NB4 (cell line): ENCODE data around the gene BLVRA.

Experiments
- DNase-seq: peaks from one replicate; pipeline ENCODE4 v3.0.0; 2010; ENCODE audit warnings: low read depth
- H3K4me3 ChIP-seq: one replicate; pipeline ENCODE4 v1.5.1; 2011; ENCODE audit warnings: mild to moderate bottlenecking, low read depth, low read length, moderate library complexity
- MYC ChIP-seq: IDR thresholded peaks from 2 replicates; pipeline ENCODE4 v1.6.1; 2011; ENCODE audit warnings: low read depth, low read length
- POLR2A ChIP-seq: IDR thresholded peaks from 2 replicates; pipeline ENCODE4 v1.6.1; 2011; ENCODE audit warnings: mild to moderate bottlenecking; ENCODE audit not compliant: insufficient read length; ENCODE audit errors: extremely low read depth
- TF ChIP-seq, protein P1 (sequence below): IDR thresholded peaks from one replicate; pipeline ENCODE4 v1.5.1; 2012; ENCODE audit warnings: low read depth, low read length
- TF ChIP-seq, protein P2 (sequence below): IDR thresholded peaks from 2 replicates; pipeline ENCODE4 v1.6.1; 2011; ENCODE audit warnings: low read depth, low read length

Gene BLVRA

DNA sequence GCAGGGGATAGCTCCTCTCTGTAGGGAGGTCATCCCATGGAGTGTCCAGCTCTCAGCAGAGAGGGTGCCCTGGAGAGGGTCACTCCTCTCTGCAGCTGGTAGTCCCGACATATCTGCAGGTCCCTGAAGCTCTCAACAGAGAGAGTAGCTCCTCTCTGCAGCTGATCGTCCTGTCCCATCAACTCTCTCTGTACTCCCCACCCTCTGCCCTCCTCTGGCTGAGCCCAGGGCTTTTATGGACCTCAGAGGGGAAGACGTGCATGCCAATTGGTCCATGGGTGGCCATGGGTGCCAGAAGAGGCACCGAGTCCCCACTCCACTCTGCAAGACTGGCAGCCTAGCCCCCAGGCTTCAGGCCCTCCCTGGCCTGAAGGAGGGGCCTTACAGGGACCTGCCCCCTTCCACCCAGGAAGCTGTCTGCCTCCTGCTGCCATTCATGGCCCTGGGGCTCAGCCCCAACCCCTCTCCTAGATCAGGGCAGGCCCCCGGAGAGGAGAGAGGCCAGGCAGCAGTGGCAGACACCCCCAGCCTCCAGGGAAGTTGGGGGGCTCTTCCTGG is 9.0 kb upstream of the BLVRA start:
- DNase-seq: no peak
- H3K4me3 ChIP-seq: no peak overlapping the region
- TF ChIP-seq POLR2A (no peak), MYC (no peak)
- TF ChIP-seq, protein P1, sequence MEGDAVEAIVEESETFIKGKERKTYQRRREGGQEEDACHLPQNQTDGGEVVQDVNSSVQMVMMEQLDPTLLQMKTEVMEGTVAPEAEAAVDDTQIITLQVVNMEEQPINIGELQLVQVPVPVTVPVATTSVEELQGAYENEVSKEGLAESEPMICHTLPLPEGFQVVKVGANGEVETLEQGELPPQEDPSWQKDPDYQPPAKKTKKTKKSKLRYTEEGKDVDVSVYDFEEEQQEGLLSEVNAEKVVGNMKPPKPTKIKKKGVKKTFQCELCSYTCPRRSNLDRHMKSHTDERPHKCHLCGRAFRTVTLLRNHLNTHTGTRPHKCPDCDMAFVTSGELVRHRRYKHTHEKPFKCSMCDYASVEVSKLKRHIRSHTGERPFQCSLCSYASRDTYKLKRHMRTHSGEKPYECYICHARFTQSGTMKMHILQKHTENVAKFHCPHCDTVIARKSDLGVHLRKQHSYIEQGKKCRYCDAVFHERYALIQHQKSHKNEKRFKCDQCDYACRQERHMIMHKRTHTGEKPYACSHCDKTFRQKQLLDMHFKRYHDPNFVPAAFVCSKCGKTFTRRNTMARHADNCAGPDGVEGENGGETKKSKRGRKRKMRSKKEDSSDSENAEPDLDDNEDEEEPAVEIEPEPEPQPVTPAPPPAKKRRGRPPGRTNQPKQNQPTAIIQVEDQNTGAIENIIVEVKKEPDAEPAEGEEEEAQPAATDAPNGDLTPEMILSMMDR: no peak
- TF ChIP-seq, protein P2, sequence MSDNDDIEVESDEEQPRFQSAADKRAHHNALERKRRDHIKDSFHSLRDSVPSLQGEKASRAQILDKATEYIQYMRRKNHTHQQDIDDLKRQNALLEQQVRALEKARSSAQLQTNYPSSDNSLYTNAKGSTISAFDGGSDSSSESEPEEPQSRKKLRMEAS: no peak

DNA sequence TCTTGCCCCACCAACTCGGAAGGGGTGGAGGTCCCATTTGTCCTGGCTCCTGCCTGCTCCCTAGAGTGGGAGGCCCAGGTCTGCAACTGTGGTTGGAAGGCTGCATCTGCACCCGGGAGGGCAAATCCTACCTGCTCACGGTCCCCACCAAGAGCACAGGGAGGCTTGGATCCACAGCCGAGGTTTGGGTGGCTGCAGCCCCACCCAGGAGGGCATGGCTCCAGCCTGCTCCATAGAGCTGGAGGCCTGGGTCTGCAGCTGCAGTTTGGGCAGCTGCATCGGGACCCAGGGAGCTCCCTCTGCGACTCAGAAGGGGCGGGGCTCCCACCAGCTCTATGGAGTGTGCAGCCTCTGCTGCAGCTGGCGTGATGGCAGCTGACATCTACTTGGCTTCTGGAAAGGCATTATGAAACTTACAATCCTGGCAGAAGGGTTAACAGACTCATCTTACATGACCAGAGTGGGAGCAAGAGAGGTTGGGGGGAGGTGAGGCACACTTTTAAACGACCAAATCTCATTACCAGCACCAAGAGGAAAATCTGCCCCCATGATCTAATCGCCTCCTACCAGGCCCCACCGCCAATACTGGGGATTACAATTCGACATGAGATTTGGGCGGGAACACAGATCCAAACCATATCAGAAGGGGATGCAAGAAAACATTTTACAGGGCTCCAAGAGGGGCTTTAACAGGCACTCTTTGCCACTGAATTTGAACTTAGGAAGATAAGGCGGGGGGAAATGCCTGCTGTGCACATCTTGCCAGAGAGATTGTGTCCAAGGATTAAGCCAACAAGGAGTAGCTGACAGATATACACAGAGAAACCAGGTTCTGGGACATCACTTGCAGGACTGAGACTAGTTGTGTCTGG is 8.2 kb upstream of the BLVRA start:
- peak; percentile 39 for DNase-seq
- no peak overlapping the region for H3K4me3 ChIP-seq
- TF ChIP-seq, protein P2: no peak
- TF ChIP-seq MYC (no peak), POLR2A (no peak)
- TF ChIP-seq, protein P1: no peak

DNA sequence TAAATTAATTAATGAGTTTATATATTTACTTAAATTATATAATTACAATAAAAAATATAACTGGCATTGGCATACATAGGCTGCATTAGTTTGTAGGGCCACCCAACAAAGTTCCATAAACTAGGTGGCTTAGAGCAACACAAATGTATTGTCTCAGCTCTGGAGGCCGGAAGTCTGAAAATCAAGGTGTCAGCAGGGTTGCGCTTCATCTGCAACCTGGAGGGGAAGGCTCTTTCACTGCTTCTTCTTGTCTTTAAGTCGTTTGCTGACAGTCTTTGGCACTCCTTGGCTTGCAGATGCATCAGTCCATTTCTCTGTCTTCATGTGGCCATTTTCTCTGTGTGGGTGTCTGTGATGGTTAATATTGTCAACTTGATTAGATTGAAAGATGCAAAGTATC is 6.1 kb upstream of the BLVRA start:
- TF ChIP-seq, protein P1: no peak
- no peak for TF ChIP-seq POLR2A
- TF ChIP-seq, protein P2: no peak
- no peak for TF ChIP-seq MYC
- H3K4me3 ChIP-seq: no peak overlapping the region
- DNase-seq: no peak

DNA sequence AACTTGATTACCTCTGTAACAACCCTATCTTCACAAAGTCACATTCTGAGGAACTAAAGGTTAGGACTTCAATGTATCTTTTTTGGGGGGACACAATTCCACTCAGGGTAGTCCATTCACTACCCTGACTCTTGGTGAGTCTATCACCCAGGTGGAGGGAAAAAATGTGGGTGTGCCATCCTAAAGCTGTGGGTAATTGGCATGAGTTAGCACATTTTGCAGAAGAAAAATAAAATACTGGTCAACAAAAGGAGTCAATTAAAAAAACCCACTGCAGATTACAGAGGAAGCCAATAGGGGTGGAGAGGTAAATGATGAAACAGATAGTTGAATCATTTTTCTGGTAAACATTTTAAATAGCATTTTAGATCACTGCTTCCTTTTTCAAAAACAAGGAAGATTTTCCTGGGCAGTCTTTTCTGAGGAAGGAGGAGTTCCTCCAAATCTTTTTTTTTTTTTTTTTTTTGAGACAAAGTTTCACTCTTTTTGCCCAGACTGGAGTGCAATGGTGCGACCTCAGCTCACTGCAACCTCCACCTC is 5.1 kb upstream of the BLVRA start:
- DNase-seq: no peak
- TF ChIP-seq POLR2A (no peak), MYC (no peak)
- TF ChIP-seq, protein P2: no peak
- TF ChIP-seq, protein P1: no peak
- no peak overlapping the region for H3K4me3 ChIP-seq

DNA sequence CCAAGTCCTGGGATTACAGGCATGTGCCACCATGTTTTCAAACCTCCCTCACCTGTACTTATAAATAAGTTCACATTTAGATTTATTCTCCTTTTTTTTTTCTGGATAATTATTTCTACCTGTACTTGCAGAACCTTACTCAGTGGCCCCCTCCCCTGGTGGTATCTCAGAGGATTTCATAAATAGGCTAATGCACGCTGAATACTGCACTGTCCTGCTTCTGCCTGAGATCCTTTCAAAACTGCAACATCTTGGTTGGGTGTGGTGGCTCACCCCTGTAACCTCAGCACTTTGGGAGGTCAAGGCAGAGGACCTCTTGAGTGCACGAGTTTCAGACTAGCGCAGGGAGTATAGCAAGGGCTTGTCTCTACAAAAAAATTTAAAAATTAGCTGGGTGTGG is 4.6 kb upstream of the BLVRA start:
- TF ChIP-seq, protein P1: no peak
- TF ChIP-seq POLR2A: no peak
- no peak for TF ChIP-seq MYC
- TF ChIP-seq, protein P2: no peak
- DNase-seq: no peak

More for the DNA sequence above, 4.6 kb upstream of the BLVRA start:
- H3K4me3 ChIP-seq: no peak overlapping the region
